ENCODE measurements around the gene CLCNKA.

The CLCNKA gene

DNA sequence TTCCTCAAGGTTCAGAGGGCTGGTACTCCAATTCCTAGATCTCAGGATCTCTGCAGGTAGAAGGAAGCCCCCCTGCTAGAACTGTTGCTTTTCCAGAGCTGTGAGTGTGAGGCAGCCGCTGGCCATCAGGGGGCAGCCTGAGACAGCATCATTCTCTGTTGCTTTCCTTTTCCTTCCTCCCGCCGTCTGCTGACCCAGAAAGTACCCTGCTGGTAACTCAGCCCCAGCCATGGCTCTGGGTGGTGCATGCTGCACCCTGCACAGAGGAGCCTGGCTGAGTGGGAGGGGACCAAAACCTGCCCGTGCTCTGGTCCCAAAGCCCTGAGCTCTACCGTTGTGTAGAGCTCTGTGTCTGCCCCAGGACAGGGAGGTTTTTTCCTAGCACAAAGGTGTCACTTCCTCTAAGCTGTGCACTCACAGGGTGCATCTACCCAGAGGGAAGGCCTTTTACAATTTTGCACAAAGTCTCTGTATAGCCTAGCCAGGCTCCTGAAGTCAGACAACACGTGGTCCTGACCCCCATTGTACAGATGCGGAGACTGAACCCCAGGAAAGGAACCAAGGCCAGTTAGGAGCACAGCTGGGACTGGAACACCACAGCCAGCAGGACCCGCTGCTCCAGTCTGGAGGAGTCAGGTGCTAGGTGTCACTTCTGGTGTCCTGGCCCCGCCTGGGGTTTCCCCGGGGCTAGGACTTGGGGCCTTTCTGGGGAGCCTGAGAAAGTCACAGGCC, 57.3 kb downstream of the CLCNKA start:
- peak; percentile 78 for DNase-seq (ENCODE audit: low spot score)

DNA sequence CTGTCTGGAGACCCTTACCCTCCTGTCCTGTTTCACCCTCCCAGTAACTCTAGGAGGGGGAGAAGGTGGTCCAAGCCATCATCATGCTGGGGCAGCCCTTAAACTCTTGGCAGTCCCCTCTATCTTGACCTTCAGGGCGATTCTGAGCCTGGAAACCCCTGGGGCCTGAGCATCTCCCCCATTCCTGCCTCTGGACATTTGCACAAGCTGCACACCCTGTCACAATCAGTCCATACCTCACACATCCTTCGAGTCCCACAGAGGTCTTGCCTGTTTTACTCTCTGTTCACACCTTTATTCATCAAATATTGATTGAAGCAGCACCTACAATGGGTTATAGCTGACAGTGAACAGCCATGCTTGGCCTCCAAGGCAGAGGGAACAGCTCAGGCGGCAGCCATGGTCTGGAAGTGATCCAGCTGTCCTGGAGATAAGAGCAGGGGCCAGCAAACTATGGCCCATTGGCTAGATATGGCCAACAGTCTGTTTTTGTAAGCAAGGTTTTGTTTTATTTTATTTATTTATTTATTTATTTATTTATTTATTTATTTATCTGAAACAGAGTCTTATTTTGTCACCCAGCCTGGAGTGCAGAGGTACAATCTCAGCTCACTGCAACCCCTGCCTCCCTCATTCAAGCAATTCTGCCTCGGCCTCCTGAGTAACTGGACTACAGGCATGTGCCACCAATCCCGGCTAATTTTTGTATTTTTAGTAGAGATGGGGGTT, 58.8 kb downstream of the CLCNKA start:
- DNase-seq (ENCODE audit: low spot score): no peak

DNA sequence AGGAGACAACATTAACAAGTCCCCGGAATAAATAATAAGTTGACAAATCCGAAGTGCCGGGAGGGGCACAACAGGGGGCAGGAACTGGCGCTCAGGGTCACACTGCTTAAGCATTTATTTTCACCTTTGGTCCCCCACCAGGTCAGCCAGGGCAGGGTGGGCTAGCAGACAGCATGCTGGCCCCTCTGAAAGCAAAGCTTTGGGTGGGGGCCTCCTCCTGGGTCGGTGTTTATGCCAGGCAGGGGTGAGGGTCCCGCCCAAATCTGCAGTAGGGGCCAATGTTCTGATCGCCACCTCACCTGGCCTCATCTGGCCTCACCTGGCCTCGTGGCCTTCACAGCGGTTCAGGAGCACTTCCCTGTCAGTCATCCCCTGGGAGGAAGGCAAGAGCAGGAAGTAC, 59.8 kb downstream of the CLCNKA start:
- no peak for DNase-seq (ENCODE audit: low spot score)

DNA sequence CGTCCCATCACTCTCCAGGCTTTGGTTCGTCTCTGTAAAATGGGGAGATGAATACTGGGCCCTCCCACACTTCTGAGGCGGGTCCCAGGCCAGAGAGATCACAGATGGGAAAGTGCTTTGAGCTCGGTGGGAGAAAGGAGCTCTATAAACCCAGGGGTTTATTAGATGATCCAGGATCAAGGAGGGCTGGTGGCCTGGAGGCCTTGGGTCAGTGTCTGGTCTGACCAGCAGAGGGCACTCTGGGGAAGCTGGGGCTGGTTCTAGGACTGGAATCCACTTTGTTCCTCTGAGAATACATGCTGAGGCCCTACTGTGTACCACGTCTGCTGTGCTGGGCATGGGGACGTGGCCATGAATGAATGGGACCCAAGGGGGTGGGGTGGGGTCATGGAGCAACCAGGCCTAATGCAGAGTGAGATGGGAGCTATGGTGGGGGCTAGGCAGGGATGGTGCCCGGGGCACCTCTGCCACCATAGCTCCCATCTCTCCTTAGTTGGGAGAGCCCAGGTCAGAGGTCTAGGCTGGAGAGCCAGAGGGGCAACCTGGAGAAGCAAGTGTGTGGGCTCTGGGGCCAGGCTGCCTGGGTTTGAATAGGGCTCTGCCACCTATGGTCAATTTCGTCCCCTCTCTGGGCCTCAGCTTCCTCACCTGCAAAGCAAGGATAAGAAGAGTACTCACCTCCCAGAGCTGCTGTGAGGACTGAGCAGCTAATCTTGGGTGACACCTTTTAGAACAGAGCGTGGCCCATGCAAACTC, 60.6 kb downstream of the CLCNKA start:
- peak; percentile 59 for DNase-seq (ENCODE audit: low spot score)

DNA sequence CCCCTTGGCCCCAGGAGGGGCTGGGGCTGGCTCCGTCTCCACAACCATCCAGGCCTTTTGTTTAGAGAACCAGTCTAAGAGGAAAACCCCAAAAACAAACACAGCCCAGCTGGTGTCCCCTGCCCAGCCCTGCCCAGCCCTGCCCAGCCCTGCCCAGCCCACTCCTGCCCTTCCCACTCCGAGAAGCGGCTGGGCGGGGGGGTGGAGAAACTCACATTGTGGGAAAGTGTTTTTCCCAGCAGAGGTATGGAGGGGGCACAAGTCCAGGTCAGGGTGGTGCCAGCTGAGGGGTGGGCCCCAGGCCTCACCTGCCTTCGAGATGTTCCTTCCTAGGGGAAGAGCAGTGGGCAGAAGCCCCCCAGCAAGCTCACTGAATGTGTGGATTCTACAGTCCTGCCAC, 61.6 kb downstream of the CLCNKA start:
- DNase-seq (ENCODE audit: low spot score): no peak

All from kidney tubule cell (primary cell).